ENCODE results near the gene PPP2R2C.

The PPP2R2C gene

GRCh38 chr4:6377626-6378492 lies 94.6 kb downstream of the PPP2R2C start:
- Histone ChIP-seq H3K79me2 (ENCODE audit: insufficient read depth, low read length) (no peaks in the 10 kb centered on the region), H3K9ac (ENCODE audit: low read depth, low read length) (no peak overlapping the region), H2AFZ (ENCODE audit: low read depth, low read length) (no peak overlapping the region), H3K27ac (ENCODE audit: low read length) (no peak overlapping the region), H3K9me3 (ENCODE audit: insufficient read depth, low read length, severe bottlenecking) (no peaks in the 10 kb centered on the region), H3K4me1 (ENCODE audit: insufficient read depth, low read length) (no peaks in the 10 kb centered on the region), H3K4me2 (ENCODE audit: insufficient read depth, low read length) (no peak overlapping the region), H4K20me1 (ENCODE audit: insufficient read depth, low read length) (no peaks in the 10 kb centered on the region), H3K36me3 (ENCODE audit: insufficient read depth, low read length) (no peaks in the 10 kb centered on the region), H3K4me3 (ENCODE audit: low read depth in 1 of 2, low read length in 2 of 2) (no peak overlapping the region), H3K27me3 (ENCODE audit: insufficient read depth, low read length, poor library complexity) (no peaks in the 10 kb centered on the region)
- no peak for DNase-seq
- ATAC-seq (ENCODE audit: insufficient read depth, low read depth) = no peak
- TF ChIP-seq EZH2 (IDR thresholded peaks at IDR 0.05; ENCODE audit: borderline replicate concordance, low read depth, low read length, severe bottlenecking) (no peak), CTCF (IDR thresholded peaks at IDR 0.05; ENCODE audit: borderline replicate concordance, extremely low read depth, low read length, poor library complexity, severe bottlenecking) (no peak)

GRCh38 chr4:6375620-6376295 lies 96.7 kb downstream of the PPP2R2C start:
- Histone ChIP-seq H3K27me3 (ENCODE audit: insufficient read depth, low read length, poor library complexity) (no peaks in the 10 kb centered on the region), H3K4me1 (ENCODE audit: insufficient read depth, low read length) (no peaks in the 10 kb centered on the region), H3K79me2 (ENCODE audit: insufficient read depth, low read length) (no peaks in the 10 kb centered on the region), H3K9me3 (ENCODE audit: insufficient read depth, low read length, severe bottlenecking) (no peaks in the 10 kb centered on the region), H2AFZ (ENCODE audit: low read depth, low read length) (no peak overlapping the region), H4K20me1 (ENCODE audit: insufficient read depth, low read length) (0 out of 2 replicates have a peak, but pooled peaks cover 3% of the 10 kb centered on the region), H3K4me3 (ENCODE audit: low read depth in 1 of 2, low read length in 2 of 2) (no peak overlapping the region), H3K27ac (ENCODE audit: low read length) (no peak overlapping the region), H3K4me2 (ENCODE audit: insufficient read depth, low read length) (no peak overlapping the region), H3K9ac (ENCODE audit: low read depth, low read length) (no peak overlapping the region), H3K36me3 (ENCODE audit: insufficient read depth, low read length) (no peaks in the 10 kb centered on the region)
- DNase-seq = no peak
- no peak for ATAC-seq (ENCODE audit: insufficient read depth, low read depth)
- TF ChIP-seq EZH2 (IDR thresholded peaks at IDR 0.05; ENCODE audit: borderline replicate concordance, low read depth, low read length, severe bottlenecking) = no peak
- no peak for TF ChIP-seq CTCF (IDR thresholded peaks at IDR 0.05; ENCODE audit: borderline replicate concordance, extremely low read depth, low read length, poor library complexity, severe bottlenecking)

- no peak for TF ChIP-seq EZH2 (IDR thresholded peaks at IDR 0.05; ENCODE audit: borderline replicate concordance, low read depth, low read length, severe bottlenecking)
- no peak for TF ChIP-seq CTCF (IDR thresholded peaks at IDR 0.05; ENCODE audit: borderline replicate concordance, extremely low read depth, low read length, poor library complexity, severe bottlenecking)
- no peaks in the 10 kb centered on the region for H3K4me1 ChIP-seq (ENCODE audit: insufficient read depth, low read length)
- no peak overlapping the region for H2AFZ ChIP-seq (ENCODE audit: low read depth, low read length)
- no peak overlapping the region for H3K9ac ChIP-seq (ENCODE audit: low read depth, low read length)
- H3K4me3 ChIP-seq (ENCODE audit: low read depth in 1 of 2, low read length in 2 of 2) = no peak overlapping the region
- no peak overlapping the region for H3K27ac ChIP-seq (ENCODE audit: low read length)
- no peaks in the 10 kb centered on the region for H3K36me3 ChIP-seq (ENCODE audit: insufficient read depth, low read length)
- no peak overlapping the region for H3K4me2 ChIP-seq (ENCODE audit: insufficient read depth, low read length)
- DNase-seq = no peak
- H3K27me3 ChIP-seq (ENCODE audit: insufficient read depth, low read length, poor library complexity) = no peaks in the 10 kb centered on the region
- ATAC-seq (ENCODE audit: insufficient read depth, low read depth) = no peak
- H4K20me1 ChIP-seq (ENCODE audit: insufficient read depth, low read length) = peaks cover 8% of the 10 kb centered on the region; the same call in 1 of the 2 replicates
- H3K79me2 ChIP-seq (ENCODE audit: insufficient read depth, low read length) = no peaks in the 10 kb centered on the region
- no peaks in the 10 kb centered on the region for H3K9me3 ChIP-seq (ENCODE audit: insufficient read depth, low read length, severe bottlenecking)
Measured at GRCh38 chr4:6374575-6374974, 97.8 kb downstream of the PPP2R2C start.
